ENCODE data around the gene MMS19. TPM values are rescaled to one million over a fixed set of nuclear protein-coding genes. Genes with fewer than 3 reads are reported as not detected.

MMS19 gene
- total RNA-seq, 1 donor from 2014 or later = 108 TPM

GRCh38 chr10:97503406-97503805 lies 5.2 kb upstream of the MMS19 start:
- DNase-seq (ENCODE audit: low read depth) = no peak
- no peak for TF ChIP-seq CTCF (conservative IDR thresholded peaks at IDR 0.05; ENCODE audit: low read depth, low read length)
- H3K4me3 ChIP-seq (ENCODE audit: low read depth, low read length) = no peak overlapping the region

GRCh38 chr10:97502916-97503315 lies 4.7 kb upstream of the MMS19 start:
- no peak for TF ChIP-seq CTCF (conservative IDR thresholded peaks at IDR 0.05; ENCODE audit: low read depth, low read length)
- no peak overlapping the region for H3K4me3 ChIP-seq (ENCODE audit: low read depth, low read length)
- DNase-seq (ENCODE audit: low read depth) = no peak

- H3K4me3 ChIP-seq (ENCODE audit: low read depth, low read length) = peak overlapping the region; percentile 96
- no peak for DNase-seq (ENCODE audit: low read depth)
- TF ChIP-seq CTCF (conservative IDR thresholded peaks at IDR 0.05; ENCODE audit: low read depth, low read length) = no peak
Observed at GRCh38 chr10:97500297-97500575, 2.0 kb upstream of the MMS19 start.

DNA sequence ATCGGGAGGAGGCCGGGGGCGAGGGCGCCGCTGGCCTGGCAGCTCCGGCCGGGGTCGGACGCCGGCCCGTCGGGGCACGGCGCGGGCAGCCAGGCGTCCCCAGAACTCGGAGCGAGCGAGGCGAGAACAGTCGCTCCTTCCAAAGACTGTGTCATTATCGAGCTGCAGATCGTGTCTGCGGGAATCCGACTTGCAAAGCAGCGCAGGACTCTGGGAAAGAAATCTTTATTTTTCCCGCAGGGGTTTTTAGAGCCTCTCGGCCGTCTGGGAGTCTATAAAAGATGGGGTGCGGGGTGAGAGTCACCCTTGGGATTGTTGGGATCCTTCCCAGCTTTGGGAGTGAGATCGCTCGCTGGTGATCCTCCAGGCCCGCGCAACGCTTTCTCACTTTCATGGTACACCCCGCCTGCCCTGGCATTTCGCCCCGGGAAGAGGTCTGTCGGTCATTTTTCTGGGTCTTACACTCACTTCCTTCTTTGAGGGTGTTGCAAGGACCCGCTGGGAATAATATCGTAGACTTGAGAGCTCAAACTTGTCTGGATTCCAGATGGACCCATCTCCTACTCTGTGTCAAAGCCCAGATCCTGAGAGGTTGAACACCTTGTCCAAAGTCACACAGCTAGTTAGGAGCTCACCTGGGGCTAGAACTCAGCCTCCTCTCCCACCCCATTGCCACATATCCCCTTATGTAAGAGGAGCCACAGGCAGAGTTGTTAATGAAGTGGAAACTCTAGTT lies 1.5 kb upstream of the MMS19 start:
- TF ChIP-seq CTCF (conservative IDR thresholded peaks at IDR 0.05; ENCODE audit: low read depth, low read length) = no peak
- DNase-seq (ENCODE audit: low read depth) = no peak
- peak overlapping the region; percentile 96 for H3K4me3 ChIP-seq (ENCODE audit: low read depth, low read length)

- H3K4me3 ChIP-seq (ENCODE audit: low read depth, low read length) = peak within 1 kb of the TSS; percentile 96
- no peak for TF ChIP-seq CTCF (conservative IDR thresholded peaks at IDR 0.05; ENCODE audit: low read depth, low read length)
- DNase-seq (ENCODE audit: low read depth) = no peak
Observed at GRCh38 chr10:97498841-97499560, 779 bp upstream of the MMS19 start, which contains the start of gene UBTD1. UBTD1 (plus strand) TSS chr10:97498924; CDS start chr10:97499204, 280 bp downstream.

DNA sequence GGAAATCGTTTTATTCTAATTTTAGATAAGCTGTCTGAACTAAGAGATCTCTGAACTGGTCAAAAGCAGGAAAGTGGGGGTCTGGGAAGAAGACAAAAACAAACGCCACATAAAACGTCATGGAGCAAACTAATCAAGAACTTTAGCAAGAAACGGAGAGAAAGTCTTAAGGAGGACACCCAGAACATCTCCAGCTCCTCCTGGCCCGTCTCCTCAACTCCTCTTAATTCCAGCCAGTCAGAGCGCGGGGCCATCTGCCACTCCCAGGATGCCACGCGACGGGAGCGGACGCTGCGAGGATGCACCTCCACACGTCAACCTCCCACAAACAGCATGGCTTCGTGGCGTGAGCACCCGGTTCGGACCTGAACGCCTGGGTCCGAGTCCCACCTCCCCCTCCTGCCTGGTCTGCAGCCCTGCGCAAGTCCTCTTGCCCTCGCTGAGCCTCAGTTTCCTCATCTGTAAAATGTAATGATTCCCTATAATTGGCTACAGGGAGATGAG lies 598 bp downstream of the MMS19 start:
- no peak for TF ChIP-seq CTCF (conservative IDR thresholded peaks at IDR 0.05; ENCODE audit: low read depth, low read length)
- peak overlapping the region; percentile 96 for H3K4me3 ChIP-seq (ENCODE audit: low read depth, low read length)
- DNase-seq (ENCODE audit: low read depth) = no peak
